ENCODE data around the gene NAP1L1. TPM values are rescaled to one million over a fixed set of nuclear protein-coding genes. Genes with fewer than 3 reads are reported as not detected.

The NAP1L1 gene
- total RNA-seq, 1 experiment from 2014 or later: 587 TPM

- peak in 1 of 2 experiments; percentile 33 for DNase-seq
- peaks cover 12% of the 10 kb centered on the region for H4K20me1 ChIP-seq (ENCODE audit: insufficient read depth)
- TF ChIP-seq EZH2 (IDR thresholded peaks at IDR 0.05; ENCODE audit: low read depth): no peak
- TF ChIP-seq, protein P1, sequence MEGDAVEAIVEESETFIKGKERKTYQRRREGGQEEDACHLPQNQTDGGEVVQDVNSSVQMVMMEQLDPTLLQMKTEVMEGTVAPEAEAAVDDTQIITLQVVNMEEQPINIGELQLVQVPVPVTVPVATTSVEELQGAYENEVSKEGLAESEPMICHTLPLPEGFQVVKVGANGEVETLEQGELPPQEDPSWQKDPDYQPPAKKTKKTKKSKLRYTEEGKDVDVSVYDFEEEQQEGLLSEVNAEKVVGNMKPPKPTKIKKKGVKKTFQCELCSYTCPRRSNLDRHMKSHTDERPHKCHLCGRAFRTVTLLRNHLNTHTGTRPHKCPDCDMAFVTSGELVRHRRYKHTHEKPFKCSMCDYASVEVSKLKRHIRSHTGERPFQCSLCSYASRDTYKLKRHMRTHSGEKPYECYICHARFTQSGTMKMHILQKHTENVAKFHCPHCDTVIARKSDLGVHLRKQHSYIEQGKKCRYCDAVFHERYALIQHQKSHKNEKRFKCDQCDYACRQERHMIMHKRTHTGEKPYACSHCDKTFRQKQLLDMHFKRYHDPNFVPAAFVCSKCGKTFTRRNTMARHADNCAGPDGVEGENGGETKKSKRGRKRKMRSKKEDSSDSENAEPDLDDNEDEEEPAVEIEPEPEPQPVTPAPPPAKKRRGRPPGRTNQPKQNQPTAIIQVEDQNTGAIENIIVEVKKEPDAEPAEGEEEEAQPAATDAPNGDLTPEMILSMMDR (conservative IDR thresholded peaks at IDR 0.05): no peak
- peaks cover 55% of the 10 kb centered on the region for H3F3A ChIP-seq (ENCODE audit: insufficient read depth, low read depth)
- POLR2A ChIA-PET (ENCODE audit: unreplicated experiment): interaction anchor here (0.5 to 1.8 kb wide), 7 partner anchors 10 to 389 kb away, joined by 3 to 24 read pairs (median 5); no protein-coding TSS in a partner anchor
- H3K27ac ChIP-seq: peak overlapping the region; percentile 95
- peak overlapping the region; percentile 94 for H3K4me3 ChIP-seq
- intact Hi-C loops (cut with micrococcal nuclease; ENCODE audit: unreplicated experiment): loop anchor here (1.0 to 10.0 kb wide), 13 partner anchors 52 to 696 kb away; partner anchors contain the start of genes BBS10, CAPS2, GLIPR1L1 and KRR1
- H3K9me2 ChIP-seq (ENCODE audit: insufficient read depth): no peaks in the 10 kb centered on the region
- TSS peak; percentile 43 for BruUV-seq (replicated peaks)
- H2AFZ ChIP-seq: no peak overlapping the region
- peaks cover 48% of the 10 kb centered on the region for H3K4me1 ChIP-seq (replicated peaks; ENCODE audit: insufficient read depth)
- peaks cover 81% of the 10 kb centered on the region for H3K79me2 ChIP-seq (ENCODE audit: low read depth)
- peaks cover 33% of the 10 kb centered on the region for H3K36me3 ChIP-seq (ENCODE audit: low read depth)
- peak overlapping the region; percentile 89 for H3K4me2 ChIP-seq
- H3K27me3 ChIP-seq (ENCODE audit: insufficient read depth, low read depth): no peaks in the 10 kb centered on the region
- CTCF ChIA-PET: interaction anchor here (0.5 to 1.4 kb wide), 2 partner anchors 378 to 407 kb away, joined by 4 to 10 read pairs; no protein-coding TSS in a partner anchor
- no peaks in the 10 kb centered on the region for H3K9me3 ChIP-seq (ENCODE audit: insufficient read depth, low read depth)
These were observed 54.0 kb downstream of the NAP1L1 start for GRCh38 chr12:76030341-76031080.

DNA sequence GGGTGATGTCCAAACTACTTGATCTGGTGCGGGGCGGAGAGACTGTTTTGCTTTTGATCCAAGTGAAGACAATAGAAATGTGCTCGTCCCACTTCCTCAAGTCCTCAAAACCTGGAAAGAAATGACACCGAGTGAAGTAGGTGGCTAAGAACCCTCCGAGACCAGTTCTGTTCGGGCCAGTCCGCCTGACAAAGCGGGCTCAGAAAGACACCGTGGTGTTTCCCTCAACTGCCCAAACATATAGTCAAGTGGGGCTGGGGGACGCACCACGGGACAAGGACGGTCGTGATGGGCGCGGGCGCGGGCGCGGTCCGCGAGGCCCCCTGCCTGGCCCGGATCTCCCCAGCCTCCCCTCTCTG is 54.5 kb downstream of the NAP1L1 start:
- BruUV-seq (replicated peaks): no TSS peak
- Histone ChIP-seq H2AFZ (no peak overlapping the region), H3K4me3 (peak overlapping the region; percentile 94), H3K36me3 (ENCODE audit: low read depth) (peaks cover 33% of the 10 kb centered on the region), H3K27me3 (ENCODE audit: insufficient read depth, low read depth) (no peaks in the 10 kb centered on the region), H3F3A (ENCODE audit: insufficient read depth, low read depth) (peaks cover 61% of the 10 kb centered on the region), H3K9me3 (ENCODE audit: insufficient read depth, low read depth) (no peaks in the 10 kb centered on the region), H4K20me1 (ENCODE audit: insufficient read depth) (peaks cover 12% of the 10 kb centered on the region), H3K4me2 (peak overlapping the region; percentile 89), H3K79me2 (ENCODE audit: low read depth) (peaks cover 79% of the 10 kb centered on the region), H3K4me1 (replicated peaks; ENCODE audit: insufficient read depth) (peaks cover 52% of the 10 kb centered on the region), H3K9me2 (ENCODE audit: insufficient read depth) (no peaks in the 10 kb centered on the region), H3K27ac (peak overlapping the region; percentile 95)
- CTCF ChIA-PET: no interaction called here
- POLR2A ChIA-PET (ENCODE audit: unreplicated experiment): interaction anchor here (0.6 to 1.0 kb wide), 3 partner anchors 52 to 389 kb away, joined by 4 to 10 read pairs (median 5); no protein-coding TSS in a partner anchor
- TF ChIP-seq, protein P1 (conservative IDR thresholded peaks at IDR 0.05): no peak
- no peak for TF ChIP-seq EZH2 (IDR thresholded peaks at IDR 0.05; ENCODE audit: low read depth)
- intact Hi-C loops (cut with micrococcal nuclease; ENCODE audit: unreplicated experiment): loop anchor here (2.0 to 10.0 kb wide), 12 partner anchors 138 to 695 kb away; partner anchors contain the start of genes BBS10, CAPS2, GLIPR1L1 and KRR1
- no peak for DNase-seq

DNA sequence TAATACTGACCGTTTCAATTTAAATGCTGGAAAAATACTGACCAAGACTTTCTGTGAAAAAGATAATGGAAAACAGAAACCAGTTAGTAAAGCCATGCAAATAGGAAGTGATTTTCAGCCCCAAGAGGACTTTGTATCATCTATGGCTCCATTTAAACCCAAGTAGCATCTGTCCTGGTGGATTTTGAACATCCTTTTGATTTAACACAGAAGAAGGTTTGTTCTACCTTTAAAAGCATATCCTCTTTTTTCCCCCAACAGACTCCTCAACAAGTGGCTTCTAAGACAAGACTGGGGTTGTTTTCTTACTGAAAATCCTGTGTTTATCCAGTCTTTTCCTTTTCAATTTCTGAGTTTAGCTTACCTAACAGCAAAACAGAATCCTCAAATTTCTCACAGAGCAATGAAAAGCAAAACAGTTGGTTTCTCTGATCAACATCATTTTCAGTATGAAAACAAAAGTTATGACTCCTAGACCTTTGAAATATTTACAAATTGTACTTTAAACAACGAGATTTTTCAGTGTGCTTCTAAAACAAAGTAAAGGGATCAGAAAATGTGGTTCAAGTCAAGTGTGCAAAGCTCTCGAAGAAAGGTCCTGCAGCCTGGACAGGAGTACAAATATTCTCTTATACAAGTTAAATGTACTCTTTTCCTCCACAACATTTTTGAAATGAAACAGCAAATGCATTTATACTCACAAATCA is 55.8 kb downstream of the NAP1L1 start:
- peaks cover 71% of the 10 kb centered on the region for H3F3A ChIP-seq (ENCODE audit: insufficient read depth, low read depth)
- peak overlapping the region; percentile 94 for H3K4me3 ChIP-seq
- H3K9me3 ChIP-seq (ENCODE audit: insufficient read depth, low read depth): no peaks in the 10 kb centered on the region
- no peak overlapping the region for H2AFZ ChIP-seq
- no peaks in the 10 kb centered on the region for H3K9me2 ChIP-seq (ENCODE audit: insufficient read depth)
- H3K27ac ChIP-seq: peak overlapping the region; percentile 95
- intact Hi-C loops (cut with micrococcal nuclease; ENCODE audit: unreplicated experiment): loop anchor here (5.0 kb wide), 1 partner anchor 136 kb away; no protein-coding TSS in a partner anchor
- no peak for TF ChIP-seq EZH2 (IDR thresholded peaks at IDR 0.05; ENCODE audit: low read depth)
- TF ChIP-seq, protein P1 (conservative IDR thresholded peaks at IDR 0.05): no peak
- H3K79me2 ChIP-seq (ENCODE audit: low read depth): peaks cover 66% of the 10 kb centered on the region
- POLR2A ChIA-PET (ENCODE audit: unreplicated experiment): interaction anchor here (0.6 kb wide), 2 partner anchors 304 to 522 kb away, joined by 4 to 8 read pairs; no protein-coding TSS in a partner anchor
- H3K4me1 ChIP-seq (replicated peaks; ENCODE audit: insufficient read depth): peaks cover 40% of the 10 kb centered on the region
- DNase-seq: no peak
- CTCF ChIA-PET: interaction anchor here (0.7 kb wide), 1 partner anchor 695 kb away, joined by 3 read pairs; no protein-coding TSS in a partner anchor
- H3K27me3 ChIP-seq (ENCODE audit: insufficient read depth, low read depth): no peaks in the 10 kb centered on the region
- H3K4me2 ChIP-seq: peak overlapping the region; percentile 89
- no TSS peak for BruUV-seq (replicated peaks)
- H3K36me3 ChIP-seq (ENCODE audit: low read depth): peaks cover 33% of the 10 kb centered on the region
- H4K20me1 ChIP-seq (ENCODE audit: insufficient read depth): peaks cover 12% of the 10 kb centered on the region

Data from PC-9 (cell line).